Ovary (tissue), 3 donors: Measurements from ENCODE around the gene CERS6.

Source experiments
- CTCF ChIP-seq, 3 donors: fragments of 450-650 bp in 2 of 3; fragments of 200-600 bp in 1 of 3; IDR thresholded peaks; one replicate each; pipeline versions ENCODE4 v1.5.1 to v1.8.0; 2016 to 2022; ENCODE audit warnings: antibody characterized with exemption in 3 of 3, mild to moderate bottlenecking in 1 of 3
- EP300 ChIP-seq: sonication (generic); formaldehyde crosslinking; IDR thresholded peaks from one replicate; pipeline ENCODE4 v1.6.1; 2017; ENCODE audit warnings: antibody characterized with exemption
- POLR2A ChIP-seq: fragments of 450-650 bp; IDR thresholded peaks from one replicate; pipeline ENCODE4 v1.6.1; 2017; ENCODE audit warnings: antibody characterized with exemption, mild to moderate bottlenecking, moderate library complexity
- donor health status: DM: no; HTN: no; CAD: no.

- TF ChIP-seq CTCF (IDR thresholded peaks at IDR 0.05) (no peak), EP300 (no peak), POLR2A (no peak)
Measured at GRCh38 chr2:168712053-168712452, 256.0 kb downstream of the CERS6 start.
